RWPE2 (cell line): ENCODE measurements around the gene KMT2C.

Source experiments
- ATAC-seq: fragments of 200-7000 bp; cut with Tn5 transposase; 3 replicates; pipeline ENCODE4 v1.9.1; 2021; ENCODE audit warnings: low read depth
- DNase-seq: peaks from one replicate; pipeline ENCODE4 v3.0.0-alpha.2; 2020; ENCODE audit warnings: low spot score
- H3K27ac ChIP-seq: fragments of 450-650 bp; 2 replicates; pipeline ENCODE4 v1.5.1; 2017; ENCODE audit warnings: mild to moderate bottlenecking; ENCODE audit not compliant: poor library complexity, severe bottlenecking
- H3K27me3 ChIP-seq: fragments of 250-450 bp; sonication (Bioruptor Pico); 2 replicates; pipeline ENCODE4 v1.5.1; 2021; ENCODE audit warnings: mild to moderate bottlenecking, moderate library complexity; ENCODE audit not compliant: insufficient read depth, poor library complexity, severe bottlenecking
- H3K36me3 ChIP-seq: fragments of 250-450 bp; sonication (Bioruptor Pico); 2 replicates; pipeline ENCODE4 v1.5.1; 2020; ENCODE audit warnings: low read depth, mild to moderate bottlenecking, moderate library complexity
- H3K4me1 ChIP-seq: fragments of 250-450 bp; sonication (Bioruptor Pico); 2 replicates; pipeline ENCODE4 v1.5.1; 2021; ENCODE audit warnings: mild to moderate bottlenecking, moderate library complexity; ENCODE audit not compliant: insufficient read depth, poor library complexity, severe bottlenecking
- H3K4me3 ChIP-seq: fragments of 250-450 bp; sonication (Bioruptor Pico); 2 replicates; pipeline ENCODE4 v1.5.1; 2021; ENCODE audit warnings: mild to moderate bottlenecking, moderate library complexity; ENCODE audit not compliant: severe bottlenecking
- H3K9me3 ChIP-seq: fragments of 250-450 bp; sonication (Bioruptor Pico); 2 replicates; pipeline ENCODE4 v1.5.1; 2021; ENCODE audit warnings: mild to moderate bottlenecking, moderate library complexity; ENCODE audit not compliant: severe bottlenecking
- TF ChIP-seq, protein P1 (sequence below): fragments of 450-650 bp; IDR thresholded peaks from one replicate; pipeline ENCODE4 v1.5.1; 2017; ENCODE audit warnings: mild to moderate bottlenecking, moderate library complexity; ENCODE audit not compliant: poor library complexity, severe bottlenecking

Gene KMT2C

DNA sequence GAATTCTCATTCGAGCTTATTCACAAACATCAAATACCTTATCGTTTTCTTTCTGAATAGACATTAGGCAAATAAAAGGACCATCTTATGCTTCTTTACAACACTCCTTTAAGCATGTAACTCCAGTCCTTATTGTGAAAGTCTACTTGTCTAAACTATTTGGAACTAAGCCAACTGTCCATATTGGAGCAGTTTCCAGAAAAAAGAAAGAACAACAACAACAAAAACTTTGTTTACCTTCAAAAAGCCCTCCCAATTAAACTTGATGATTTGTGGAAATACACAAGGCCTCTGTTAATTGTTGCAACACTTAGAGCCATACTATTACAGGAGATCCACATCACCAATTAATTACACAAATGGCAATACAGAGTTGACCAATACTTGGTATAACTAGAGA, 246.7 kb downstream of the KMT2C start:
- H3K27ac ChIP-seq: no peak overlapping the region

GRCh38 chr7:152185558-152185957, 250.2 kb downstream of the KMT2C start:
- TF ChIP-seq, protein P1, sequence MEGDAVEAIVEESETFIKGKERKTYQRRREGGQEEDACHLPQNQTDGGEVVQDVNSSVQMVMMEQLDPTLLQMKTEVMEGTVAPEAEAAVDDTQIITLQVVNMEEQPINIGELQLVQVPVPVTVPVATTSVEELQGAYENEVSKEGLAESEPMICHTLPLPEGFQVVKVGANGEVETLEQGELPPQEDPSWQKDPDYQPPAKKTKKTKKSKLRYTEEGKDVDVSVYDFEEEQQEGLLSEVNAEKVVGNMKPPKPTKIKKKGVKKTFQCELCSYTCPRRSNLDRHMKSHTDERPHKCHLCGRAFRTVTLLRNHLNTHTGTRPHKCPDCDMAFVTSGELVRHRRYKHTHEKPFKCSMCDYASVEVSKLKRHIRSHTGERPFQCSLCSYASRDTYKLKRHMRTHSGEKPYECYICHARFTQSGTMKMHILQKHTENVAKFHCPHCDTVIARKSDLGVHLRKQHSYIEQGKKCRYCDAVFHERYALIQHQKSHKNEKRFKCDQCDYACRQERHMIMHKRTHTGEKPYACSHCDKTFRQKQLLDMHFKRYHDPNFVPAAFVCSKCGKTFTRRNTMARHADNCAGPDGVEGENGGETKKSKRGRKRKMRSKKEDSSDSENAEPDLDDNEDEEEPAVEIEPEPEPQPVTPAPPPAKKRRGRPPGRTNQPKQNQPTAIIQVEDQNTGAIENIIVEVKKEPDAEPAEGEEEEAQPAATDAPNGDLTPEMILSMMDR: no peak
- no peaks in the 10 kb centered on the region for H3K4me1 ChIP-seq
- no peak overlapping the region for H3K27ac ChIP-seq
- no peak for ATAC-seq
- no peak overlapping the region for H3K4me3 ChIP-seq
- H3K9me3 ChIP-seq: no peaks in the 10 kb centered on the region
- DNase-seq: no peak
- H3K36me3 ChIP-seq: peaks cover 75% of the 10 kb centered on the region
- no peaks in the 10 kb centered on the region for H3K27me3 ChIP-seq

More for the DNA sequence above, 246.7 kb downstream of the KMT2C start:
- TF ChIP-seq, protein P1: no peak
- H3K27me3 ChIP-seq: no peaks in the 10 kb centered on the region
- peaks cover 79% of the 10 kb centered on the region for H3K36me3 ChIP-seq
- no peaks in the 10 kb centered on the region for H3K4me1 ChIP-seq
- no peak overlapping the region for H3K4me3 ChIP-seq
- no peak for ATAC-seq
- no peak for DNase-seq
- H3K9me3 ChIP-seq: no peaks in the 10 kb centered on the region

DNA sequence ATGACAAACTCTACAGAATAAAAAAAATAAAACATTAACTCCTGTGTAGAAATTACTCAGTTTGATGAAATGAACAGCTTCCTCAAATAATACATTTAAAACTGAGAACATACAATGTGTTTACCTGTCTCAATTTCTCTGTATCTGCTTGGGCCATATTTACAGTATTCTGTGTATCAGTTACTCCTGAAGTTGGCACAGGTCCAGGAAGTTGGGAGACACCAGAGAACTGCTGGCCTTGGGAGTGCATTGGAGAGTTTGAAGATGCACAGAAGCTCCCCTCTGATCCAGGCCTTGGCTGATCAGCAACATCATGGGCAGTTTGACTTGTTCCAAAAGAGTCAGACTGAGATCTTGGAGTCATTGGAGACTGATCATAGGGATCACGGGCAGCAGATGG, 255.2 kb downstream of the KMT2C start:
- Histone ChIP-seq H3K27ac (no peak overlapping the region), H3K27me3 (no peaks in the 10 kb centered on the region), H3K4me1 (no peaks in the 10 kb centered on the region), H3K9me3 (no peaks in the 10 kb centered on the region), H3K36me3 (peaks cover 86% of the 10 kb centered on the region), H3K4me3 (no peak overlapping the region)
- no peak for DNase-seq
- TF ChIP-seq, protein P1: no peak
- ATAC-seq: no peak

- H3K36me3 ChIP-seq: peaks cover 85% of the 10 kb centered on the region
- no peak for ATAC-seq
- no peaks in the 10 kb centered on the region for H3K9me3 ChIP-seq
- H3K4me1 ChIP-seq: no peaks in the 10 kb centered on the region
- no peaks in the 10 kb centered on the region for H3K27me3 ChIP-seq
- H3K4me3 ChIP-seq: no peak overlapping the region
- no peak overlapping the region for H3K27ac ChIP-seq
- DNase-seq: no peak
- TF ChIP-seq, protein P1: no peak
These were observed 255.8 kb downstream of the KMT2C start for GRCh38 chr7:152180048-152180447.

- peaks cover 89% of the 10 kb centered on the region for H3K36me3 ChIP-seq
- TF ChIP-seq, protein P1: no peak
- no peak for DNase-seq
These were observed 257.3 kb downstream of the KMT2C start for GRCh38 chr7:152178405-152179058.

More at GRCh38 chr7:152178405-152179058, 257.3 kb downstream of the KMT2C start:
- no peaks in the 10 kb centered on the region for H3K9me3 ChIP-seq
- H3K27ac ChIP-seq: no peak overlapping the region
- ATAC-seq: no peak
- no peak overlapping the region for H3K4me3 ChIP-seq
- H3K4me1 ChIP-seq: no peaks in the 10 kb centered on the region
- no peaks in the 10 kb centered on the region for H3K27me3 ChIP-seq
